ENCODE data around the gene METTL15. TPM values are rescaled to one million over a fixed set of nuclear protein-coding genes. Genes with fewer than 3 reads are reported as not detected.
A peak's percentile ranks its signal among the peaks of the same experiment; 100 is the strongest.
"Not testable (repeated sequence)": the region's sequence is repeated elsewhere in the genome, so short reads cannot be mapped to it uniquely, and the experiment has no call there.

METTL15 gene
- total RNA-seq, 1 donor from 2014 or later: 7.7 TPM

- DNase-seq (ENCODE audit: low spot score): no peak
Observed at GRCh38 chr11:28108958-28109357, 770 bp downstream of the METTL15 start.

- DNase-seq (ENCODE audit: low spot score): peak; percentile 91
Observed at GRCh38 chr11:28110108-28110820, 2.1 kb downstream of the METTL15 start.

- DNase-seq (ENCODE audit: low spot score): no peak
Observed at GRCh38 chr11:28110821-28111200, 2.6 kb downstream of the METTL15 start.

GRCh38 chr11:28114116-28114515 is 5.9 kb downstream of the METTL15 start:
- no peak for DNase-seq (ENCODE audit: low spot score)

- no peak for DNase-seq (ENCODE audit: low spot score)
Observed at GRCh38 chr11:28114731-28115130, 6.5 kb downstream of the METTL15 start.

GRCh38 chr11:28117712-28118111 is 9.5 kb downstream of the METTL15 start:
- no peak for DNase-seq (ENCODE audit: low spot score)

- no peak for DNase-seq (ENCODE audit: low spot score)
Observed at GRCh38 chr11:28123151-28123581, 15.0 kb downstream of the METTL15 start.

- no peak for DNase-seq (ENCODE audit: low spot score)
Observed at GRCh38 chr11:28132548-28132947, 24.4 kb downstream of the METTL15 start.

GRCh38 chr11:28133146-28133545 is 25.0 kb downstream of the METTL15 start:
- DNase-seq (ENCODE audit: low spot score): no peak

GRCh38 chr11:28136157-28136556 is 28.0 kb downstream of the METTL15 start:
- DNase-seq (ENCODE audit: low spot score): not testable (repeated sequence)

- no peak for DNase-seq (ENCODE audit: low spot score)
Observed at GRCh38 chr11:28137366-28137765, 29.2 kb downstream of the METTL15 start.

GRCh38 chr11:28137832-28138231 is 29.6 kb downstream of the METTL15 start:
- DNase-seq (ENCODE audit: low spot score): no peak

- no peak for DNase-seq (ENCODE audit: low spot score)
Observed at GRCh38 chr11:28139841-28140415, 31.7 kb downstream of the METTL15 start.

- DNase-seq (ENCODE audit: low spot score): no peak
Observed at GRCh38 chr11:28140689-28141455, 32.7 kb downstream of the METTL15 start.

- DNase-seq (ENCODE audit: low spot score): no peak
Observed at GRCh38 chr11:28142724-28143123, 34.5 kb downstream of the METTL15 start.

- no peak for DNase-seq (ENCODE audit: low spot score)
Observed at GRCh38 chr11:28144808-28145207, 36.6 kb downstream of the METTL15 start.

- no peak for DNase-seq (ENCODE audit: low spot score)
Observed at GRCh38 chr11:28146123-28146751, 38.0 kb downstream of the METTL15 start.

- DNase-seq (ENCODE audit: low spot score): no peak
Observed at GRCh38 chr11:28152743-28153142, 44.6 kb downstream of the METTL15 start.

GRCh38 chr11:28153586-28153985 is 45.4 kb downstream of the METTL15 start:
- DNase-seq (ENCODE audit: low spot score): no peak

GRCh38 chr11:28168718-28169117 is 60.5 kb downstream of the METTL15 start:
- DNase-seq (ENCODE audit: low spot score): no peak

- no peak for DNase-seq (ENCODE audit: low spot score)
Observed at GRCh38 chr11:28169816-28170215, 61.6 kb downstream of the METTL15 start.

- DNase-seq (ENCODE audit: low spot score): no peak
Observed at GRCh38 chr11:28170759-28171158, 62.6 kb downstream of the METTL15 start.
